ENCODE results near the gene OSBPL3.

GRCh38 chr7:24851786-24852185, 128.2 kb downstream of the OSBPL3 start:
- TF ChIP-seq YY1 (IDR thresholded peaks at IDR 0.05; ENCODE audit: low read depth) (no peak), CREB1 (IDR thresholded peaks at IDR 0.05; ENCODE audit: low read depth) (no peak), EP300 (IDR thresholded peaks at IDR 0.05; ENCODE audit: borderline replicate concordance) (no peak), NFIC (IDR thresholded peaks at IDR 0.05) (no peak), MAX (IDR thresholded peaks at IDR 0.05) (no peak)
